Uterus (tissue), 2 donors: ENCODE measurements around the gene RNF5.
A peak's percentile ranks its signal among the peaks of the same experiment; 100 is the strongest.

ENCODE experiments used
- CTCF ChIP-seq, 4 experiments: fragments of 200-600 bp in 2 of 4; fragments of 450-650 bp in 2 of 4; sonication (generic) in 2 of 4; IDR thresholded peaks; one replicate each; pipeline ENCODE4 v1.5.1; 2016 to 2019; ENCODE audit warnings: antibody characterized with exemption in 4 of 4, mild to moderate bottlenecking in 2 of 4, moderate library complexity in 1 of 4
- POLR2A ChIP-seq, 2 donors: fragments of 450-650 bp; IDR thresholded peaks; one replicate each; pipeline ENCODE4 v1.6.1; 2016; ENCODE audit warnings: antibody characterized with exemption in 2 of 2, mild to moderate bottlenecking in 1 of 2, moderate library complexity in 1 of 2

- TF ChIP-seq POLR2A (IDR thresholded peaks at IDR 0.05) (peak; percentile 64 to 76), CTCF (IDR thresholded peaks at IDR 0.05) (peak in 3 of 4 experiments; percentile 1 to 40 (median 35))
Observed at GRCh38 chr6:32153564-32154513, 24.4 kb upstream of the RNF5 start, which contains the start of gene PPT2.
